HEK293 (cell line): ENCODE measurements around the gene LIN9.

ENCODE experiments used
- GLI4 ChIP-seq: fragments of 450-650 bp; formaldehyde crosslinking; IDR thresholded peaks from 2 replicates; pipeline ENCODE4 v1.5.1; 2016; ENCODE audit warnings: missing biosample characterization, missing genetic modification characterization
- SP7 ChIP-seq: fragments of 450-650 bp; formaldehyde crosslinking; IDR thresholded peaks from 2 replicates; pipeline ENCODE4 v1.5.1; 2016; ENCODE audit warnings: missing biosample characterization, missing genetic modification characterization
- ZBTB1 ChIP-seq: fragments of 450-650 bp; formaldehyde crosslinking; IDR thresholded peaks from 2 replicates; pipeline ENCODE4 v1.5.1; 2016; ENCODE audit warnings: missing biosample characterization, missing genetic modification characterization
- ZNF138 ChIP-seq: fragments of 450-650 bp; formaldehyde crosslinking; IDR thresholded peaks from 2 replicates; pipeline ENCODE4 v1.5.1; 2016; ENCODE audit warnings: missing biosample characterization, missing genetic modification characterization, borderline replicate concordance
- ZNF146 ChIP-seq: fragments of 450-650 bp; formaldehyde crosslinking; IDR thresholded peaks from 2 replicates; pipeline ENCODE4 v1.5.1; 2016; ENCODE audit warnings: missing biosample characterization, missing genetic modification characterization
- ZNF266 ChIP-seq: fragments of 450-650 bp; formaldehyde crosslinking; IDR thresholded peaks from 2 replicates; pipeline ENCODE4 v1.5.1; 2016; ENCODE audit warnings: missing biosample characterization, missing genetic modification characterization, low read depth
- ZNF394 ChIP-seq: fragments of 450-650 bp; formaldehyde crosslinking; IDR thresholded peaks from 2 replicates; pipeline ENCODE4 v1.5.1; 2016; ENCODE audit warnings: missing biosample characterization, missing genetic modification characterization, mild to moderate bottlenecking, moderate library complexity, borderline replicate concordance
- ZNF473 ChIP-seq: fragments of 450-650 bp; formaldehyde crosslinking; IDR thresholded peaks from 2 replicates; pipeline ENCODE4 v1.5.1; 2017; ENCODE audit warnings: missing biosample characterization, missing genetic modification characterization
- ZNF610 ChIP-seq: fragments of 450-650 bp; formaldehyde crosslinking; IDR thresholded peaks from 2 replicates; pipeline ENCODE4 v1.5.1; 2016; ENCODE audit warnings: missing biosample characterization, missing genetic modification characterization, borderline replicate concordance
- ZNF747 ChIP-seq: fragments of 450-650 bp; formaldehyde crosslinking; IDR thresholded peaks from 2 replicates; pipeline ENCODE4 v1.5.1; 2016; ENCODE audit warnings: missing biosample characterization, missing genetic modification characterization
- ZNF768 ChIP-seq: fragments of 450-650 bp; formaldehyde crosslinking; IDR thresholded peaks from 2 replicates; pipeline ENCODE4 v1.5.1; 2018; ENCODE audit warnings: missing biosample characterization, mild to moderate bottlenecking, missing genetic modification characterization
- ZSCAN30 ChIP-seq: fragments of 450-650 bp; IDR thresholded peaks from 2 replicates; pipeline ENCODE4 v1.5.1; 2018; ENCODE audit warnings: missing biosample characterization, mild to moderate bottlenecking, missing genetic modification characterization, moderate library complexity
- ZXDB ChIP-seq: fragments of 450-650 bp; formaldehyde crosslinking; IDR thresholded peaks from 2 replicates; pipeline ENCODE4 v1.5.1; 2016; ENCODE audit warnings: missing biosample characterization, missing genetic modification characterization
- TF ChIP-seq, protein P1 (sequence below): fragments of 450-650 bp; formaldehyde crosslinking; IDR thresholded peaks from 2 replicates; pipeline ENCODE4 v1.5.1; 2016; ENCODE audit warnings: missing biosample characterization, missing genetic modification characterization
- TF ChIP-seq, protein P2 (sequence below): fragments of 450-650 bp; formaldehyde crosslinking; IDR thresholded peaks from 2 replicates; pipeline ENCODE4 v1.5.1; 2016; ENCODE audit warnings: missing biosample characterization, missing genetic modification characterization, borderline replicate concordance
- TF ChIP-seq, protein P3 (sequence below): fragments of 450-650 bp; formaldehyde crosslinking; IDR thresholded peaks from 2 replicates; pipeline ENCODE4 v1.5.1; 2016; ENCODE audit warnings: missing biosample characterization, missing genetic modification characterization

The LIN9 gene

DNA sequence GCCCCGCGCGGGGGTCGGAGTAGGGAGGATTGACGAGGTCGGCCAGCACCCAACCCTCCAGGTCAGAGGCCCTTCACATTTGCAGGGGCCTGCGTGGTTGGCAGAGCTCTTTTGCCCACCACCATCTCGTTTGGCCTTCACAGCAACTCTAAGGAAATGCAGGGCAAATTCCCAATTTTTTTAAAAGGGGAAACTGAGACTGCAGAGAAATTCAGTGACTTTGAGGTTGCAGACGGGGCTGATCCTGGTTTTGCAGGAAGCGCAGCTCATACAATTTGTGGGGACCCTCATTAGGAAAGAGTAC lies 122.0 kb downstream of the LIN9 start (continued):
- TF ChIP-seq, protein P1, sequence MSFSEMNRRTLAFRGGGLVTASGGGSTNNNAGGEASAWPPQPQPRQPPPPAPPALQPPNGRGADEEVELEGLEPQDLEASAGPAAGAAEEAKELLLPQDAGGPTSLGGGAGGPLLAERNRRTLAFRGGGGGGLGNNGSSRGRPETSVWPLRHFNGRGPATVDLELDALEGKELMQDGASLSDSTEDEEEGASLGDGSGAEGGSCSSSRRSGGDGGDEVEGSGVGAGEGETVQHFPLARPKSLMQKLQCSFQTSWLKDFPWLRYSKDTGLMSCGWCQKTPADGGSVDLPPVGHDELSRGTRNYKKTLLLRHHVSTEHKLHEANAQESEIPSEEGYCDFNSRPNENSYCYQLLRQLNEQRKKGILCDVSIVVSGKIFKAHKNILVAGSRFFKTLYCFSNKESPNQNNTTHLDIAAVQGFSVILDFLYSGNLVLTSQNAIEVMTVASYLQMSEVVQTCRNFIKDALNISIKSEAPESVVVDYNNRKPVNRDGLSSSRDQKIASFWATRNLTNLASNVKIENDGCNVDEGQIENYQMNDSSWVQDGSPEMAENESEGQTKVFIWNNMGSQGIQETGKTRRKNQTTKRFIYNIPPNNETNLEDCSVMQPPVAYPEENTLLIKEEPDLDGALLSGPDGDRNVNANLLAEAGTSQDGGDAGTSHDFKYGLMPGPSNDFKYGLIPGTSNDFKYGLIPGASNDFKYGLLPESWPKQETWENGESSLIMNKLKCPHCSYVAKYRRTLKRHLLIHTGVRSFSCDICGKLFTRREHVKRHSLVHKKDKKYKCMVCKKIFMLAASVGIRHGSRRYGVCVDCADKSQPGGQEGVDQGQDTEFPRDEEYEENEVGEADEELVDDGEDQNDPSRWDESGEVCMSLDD, result peak; percentile 1; the same call in 1 of the 2 replicates
- TF ChIP-seq ZNF747, result no peak
- TF ChIP-seq ZSCAN30 (tag by site-specific recombination), result no peak
- no peak for TF ChIP-seq ZNF768
- TF ChIP-seq ZNF138 (tag by site-specific recombination), result no peak
- no peak for TF ChIP-seq ZNF146 (tag by site-specific recombination)
- peak; percentile 68 for TF ChIP-seq ZXDB (tag by site-specific recombination)
- TF ChIP-seq ZNF610 (tag by site-specific recombination), result peak; percentile 9; the same call in 1 of the 2 replicates
- TF ChIP-seq ZBTB1, result no peak
- no peak for TF ChIP-seq ZNF266 (tag by site-specific recombination)
- TF ChIP-seq SP7 (tag by site-specific recombination), result 0 out of 2 replicates have a peak, but pooled peaks have one; percentile 13
- TF ChIP-seq, protein P2, sequence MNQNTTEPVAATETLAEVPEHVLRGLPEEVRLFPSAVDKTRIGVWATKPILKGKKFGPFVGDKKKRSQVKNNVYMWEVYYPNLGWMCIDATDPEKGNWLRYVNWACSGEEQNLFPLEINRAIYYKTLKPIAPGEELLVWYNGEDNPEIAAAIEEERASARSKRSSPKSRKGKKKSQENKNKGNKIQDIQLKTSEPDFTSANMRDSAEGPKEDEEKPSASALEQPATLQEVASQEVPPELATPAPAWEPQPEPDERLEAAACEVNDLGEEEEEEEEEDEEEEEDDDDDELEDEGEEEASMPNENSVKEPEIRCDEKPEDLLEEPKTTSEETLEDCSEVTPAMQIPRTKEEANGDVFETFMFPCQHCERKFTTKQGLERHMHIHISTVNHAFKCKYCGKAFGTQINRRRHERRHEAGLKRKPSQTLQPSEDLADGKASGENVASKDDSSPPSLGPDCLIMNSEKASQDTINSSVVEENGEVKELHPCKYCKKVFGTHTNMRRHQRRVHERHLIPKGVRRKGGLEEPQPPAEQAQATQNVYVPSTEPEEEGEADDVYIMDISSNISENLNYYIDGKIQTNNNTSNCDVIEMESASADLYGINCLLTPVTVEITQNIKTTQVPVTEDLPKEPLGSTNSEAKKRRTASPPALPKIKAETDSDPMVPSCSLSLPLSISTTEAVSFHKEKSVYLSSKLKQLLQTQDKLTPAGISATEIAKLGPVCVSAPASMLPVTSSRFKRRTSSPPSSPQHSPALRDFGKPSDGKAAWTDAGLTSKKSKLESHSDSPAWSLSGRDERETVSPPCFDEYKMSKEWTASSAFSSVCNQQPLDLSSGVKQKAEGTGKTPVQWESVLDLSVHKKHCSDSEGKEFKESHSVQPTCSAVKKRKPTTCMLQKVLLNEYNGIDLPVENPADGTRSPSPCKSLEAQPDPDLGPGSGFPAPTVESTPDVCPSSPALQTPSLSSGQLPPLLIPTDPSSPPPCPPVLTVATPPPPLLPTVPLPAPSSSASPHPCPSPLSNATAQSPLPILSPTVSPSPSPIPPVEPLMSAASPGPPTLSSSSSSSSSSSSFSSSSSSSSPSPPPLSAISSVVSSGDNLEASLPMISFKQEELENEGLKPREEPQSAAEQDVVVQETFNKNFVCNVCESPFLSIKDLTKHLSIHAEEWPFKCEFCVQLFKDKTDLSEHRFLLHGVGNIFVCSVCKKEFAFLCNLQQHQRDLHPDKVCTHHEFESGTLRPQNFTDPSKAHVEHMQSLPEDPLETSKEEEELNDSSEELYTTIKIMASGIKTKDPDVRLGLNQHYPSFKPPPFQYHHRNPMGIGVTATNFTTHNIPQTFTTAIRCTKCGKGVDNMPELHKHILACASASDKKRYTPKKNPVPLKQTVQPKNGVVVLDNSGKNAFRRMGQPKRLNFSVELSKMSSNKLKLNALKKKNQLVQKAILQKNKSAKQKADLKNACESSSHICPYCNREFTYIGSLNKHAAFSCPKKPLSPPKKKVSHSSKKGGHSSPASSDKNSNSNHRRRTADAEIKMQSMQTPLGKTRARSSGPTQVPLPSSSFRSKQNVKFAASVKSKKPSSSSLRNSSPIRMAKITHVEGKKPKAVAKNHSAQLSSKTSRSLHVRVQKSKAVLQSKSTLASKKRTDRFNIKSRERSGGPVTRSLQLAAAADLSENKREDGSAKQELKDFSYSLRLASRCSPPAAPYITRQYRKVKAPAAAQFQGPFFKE (tag by site-specific recombination), result 0 out of 2 replicates have a peak, but pooled peaks have one; percentile 58
- TF ChIP-seq GLI4, result 0 out of 2 replicates have a peak, but pooled peaks have one; percentile 1
- TF ChIP-seq ZNF394, result 0 out of 2 replicates have a peak, but pooled peaks have one; percentile 9
- TF ChIP-seq, protein P3, sequence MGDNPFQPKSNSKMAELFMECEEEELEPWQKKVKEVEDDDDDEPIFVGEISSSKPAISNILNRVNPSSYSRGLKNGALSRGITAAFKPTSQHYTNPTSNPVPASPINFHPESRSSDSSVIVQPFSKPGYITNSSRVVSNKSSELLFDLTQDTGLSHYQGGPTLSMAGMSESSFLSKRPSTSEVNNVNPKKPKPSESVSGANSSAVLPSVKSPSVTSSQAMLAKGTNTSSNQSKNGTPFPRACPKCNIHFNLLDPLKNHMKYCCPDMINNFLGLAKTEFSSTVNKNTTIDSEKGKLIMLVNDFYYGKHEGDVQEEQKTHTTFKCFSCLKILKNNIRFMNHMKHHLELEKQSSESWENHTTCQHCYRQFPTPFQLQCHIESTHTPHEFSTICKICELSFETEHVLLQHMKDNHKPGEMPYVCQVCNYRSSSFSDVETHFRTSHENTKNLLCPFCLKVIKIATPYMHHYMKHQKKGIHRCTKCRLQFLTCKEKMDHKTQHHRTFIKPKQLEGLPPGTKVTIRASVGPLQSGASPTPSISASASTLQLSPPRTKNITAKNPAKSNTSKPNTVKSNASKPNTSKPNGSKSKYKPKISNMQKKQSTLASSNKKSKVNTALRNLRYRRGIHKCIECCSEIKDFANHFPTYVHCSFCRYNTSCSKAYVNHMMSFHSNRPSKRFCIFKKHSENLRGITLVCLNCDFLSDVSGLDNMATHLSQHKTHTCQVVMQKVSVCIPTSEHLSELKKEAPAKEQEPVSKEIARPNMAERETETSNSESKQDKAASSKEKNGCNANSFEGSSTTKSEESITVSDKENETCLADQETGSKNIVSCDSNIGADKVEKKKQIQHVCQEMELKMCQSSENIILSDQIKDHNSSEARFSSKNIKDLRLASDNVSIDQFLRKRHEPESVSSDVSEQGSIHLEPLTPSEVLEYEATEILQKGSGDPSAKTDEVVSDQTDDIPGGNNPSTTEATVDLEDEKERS (tag by site-specific recombination), result no peak
- TF ChIP-seq ZNF473 (tag by site-specific recombination), result no peak
